Activated CD4-positive, alpha-beta memory T cell treated with anti-CD3 and anti-CD28 coated beads for 36 hours (primary cell): Measurements from ENCODE around the gene KRTAP15-1. TPM values are rescaled to one million over a fixed set of nuclear protein-coding genes. Genes with fewer than 3 reads are reported as not detected.

Experiments used
- total RNA-seq, 2 experiments: library from RNA; stranded (reverse); gene quantifications; one replicate each; pipeline ENCODE4 v1.2.3, GENCODE V29; 2021

The KRTAP15-1 gene
- total RNA-seq, 2 experiments from 2014 or later = not detected

Other genes with a start within 250 kb of the KRTAP15-1 start
- not detected for gene CLDN8, start 224.2 kb upstream of the KRTAP15-1 start, total RNA-seq
- not detected for gene KRTAP24-1, start 157.3 kb upstream of the KRTAP15-1 start, total RNA-seq
- gene KRTAP25-1, start 150.8 kb upstream of the KRTAP15-1 start, total RNA-seq = not detected
- gene KRTAP26-1, start 120.0 kb upstream of the KRTAP15-1 start, total RNA-seq = not detected
- gene KRTAP27-1, start 102.6 kb upstream of the KRTAP15-1 start, total RNA-seq = not detected
- not detected for gene KRTAP23-1, start 91.7 kb upstream of the KRTAP15-1 start, total RNA-seq
- not detected for gene KRTAP13-2, start 68.0 kb upstream of the KRTAP15-1 start, total RNA-seq
- not detected for gene KRTAP13-1, start 44.2 kb upstream of the KRTAP15-1 start, total RNA-seq
- gene KRTAP13-3, start 14.3 kb upstream of the KRTAP15-1 start, total RNA-seq = not detected
- not detected for gene KRTAP13-4, start 10.1 kb upstream of the KRTAP15-1 start, total RNA-seq
- gene KRTAP19-1, start 40.1 kb downstream of the KRTAP15-1 start, total RNA-seq = not detected
- gene KRTAP19-2, start 47.2 kb downstream of the KRTAP15-1 start, total RNA-seq = not detected
- not detected for gene KRTAP19-3, start 51.7 kb downstream of the KRTAP15-1 start, total RNA-seq
- gene KRTAP19-4, start 56.9 kb downstream of the KRTAP15-1 start, total RNA-seq = not detected
- gene KRTAP19-5, start 61.9 kb downstream of the KRTAP15-1 start, total RNA-seq = not detected
- gene KRTAP19-6, start 101.6 kb downstream of the KRTAP15-1 start, total RNA-seq = not detected
- gene KRTAP19-7, start 121.0 kb downstream of the KRTAP15-1 start, total RNA-seq = not detected
- gene KRTAP22-2, start 150.1 kb downstream of the KRTAP15-1 start, total RNA-seq = not detected
- not detected for gene KRTAP6-3, start 152.2 kb downstream of the KRTAP15-1 start, total RNA-seq
- not detected for gene KRTAP6-2, start 158.6 kb downstream of the KRTAP15-1 start, total RNA-seq
- gene KRTAP22-1, start 160.8 kb downstream of the KRTAP15-1 start, total RNA-seq = not detected
- not detected for gene KRTAP6-1, start 173.7 kb downstream of the KRTAP15-1 start, total RNA-seq
- not detected for gene KRTAP20-1, start 176.2 kb downstream of the KRTAP15-1 start, total RNA-seq
- not detected for gene KRTAP20-4, start 180.4 kb downstream of the KRTAP15-1 start, total RNA-seq
- gene KRTAP20-2, start 194.9 kb downstream of the KRTAP15-1 start, total RNA-seq = not detected
- gene KRTAP20-3, start 202.6 kb downstream of the KRTAP15-1 start, total RNA-seq = not detected